GM12872 (cell line): ENCODE results near the gene SLC12A9.

Experiments used
- TF ChIP-seq, protein P1 (sequence below): IDR thresholded peaks from 3 replicates; pipeline ENCODE4 v1.5.1; 2011; ENCODE audit warnings: low read depth, mild to moderate bottlenecking, low read length, moderate library complexity; ENCODE audit not compliant: insufficient read depth

The SLC12A9 gene

GRCh38 chr7:100911484-100911883 is 59.0 kb downstream of the SLC12A9 start:
- TF ChIP-seq, protein P1, sequence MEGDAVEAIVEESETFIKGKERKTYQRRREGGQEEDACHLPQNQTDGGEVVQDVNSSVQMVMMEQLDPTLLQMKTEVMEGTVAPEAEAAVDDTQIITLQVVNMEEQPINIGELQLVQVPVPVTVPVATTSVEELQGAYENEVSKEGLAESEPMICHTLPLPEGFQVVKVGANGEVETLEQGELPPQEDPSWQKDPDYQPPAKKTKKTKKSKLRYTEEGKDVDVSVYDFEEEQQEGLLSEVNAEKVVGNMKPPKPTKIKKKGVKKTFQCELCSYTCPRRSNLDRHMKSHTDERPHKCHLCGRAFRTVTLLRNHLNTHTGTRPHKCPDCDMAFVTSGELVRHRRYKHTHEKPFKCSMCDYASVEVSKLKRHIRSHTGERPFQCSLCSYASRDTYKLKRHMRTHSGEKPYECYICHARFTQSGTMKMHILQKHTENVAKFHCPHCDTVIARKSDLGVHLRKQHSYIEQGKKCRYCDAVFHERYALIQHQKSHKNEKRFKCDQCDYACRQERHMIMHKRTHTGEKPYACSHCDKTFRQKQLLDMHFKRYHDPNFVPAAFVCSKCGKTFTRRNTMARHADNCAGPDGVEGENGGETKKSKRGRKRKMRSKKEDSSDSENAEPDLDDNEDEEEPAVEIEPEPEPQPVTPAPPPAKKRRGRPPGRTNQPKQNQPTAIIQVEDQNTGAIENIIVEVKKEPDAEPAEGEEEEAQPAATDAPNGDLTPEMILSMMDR = no peak

DNA sequence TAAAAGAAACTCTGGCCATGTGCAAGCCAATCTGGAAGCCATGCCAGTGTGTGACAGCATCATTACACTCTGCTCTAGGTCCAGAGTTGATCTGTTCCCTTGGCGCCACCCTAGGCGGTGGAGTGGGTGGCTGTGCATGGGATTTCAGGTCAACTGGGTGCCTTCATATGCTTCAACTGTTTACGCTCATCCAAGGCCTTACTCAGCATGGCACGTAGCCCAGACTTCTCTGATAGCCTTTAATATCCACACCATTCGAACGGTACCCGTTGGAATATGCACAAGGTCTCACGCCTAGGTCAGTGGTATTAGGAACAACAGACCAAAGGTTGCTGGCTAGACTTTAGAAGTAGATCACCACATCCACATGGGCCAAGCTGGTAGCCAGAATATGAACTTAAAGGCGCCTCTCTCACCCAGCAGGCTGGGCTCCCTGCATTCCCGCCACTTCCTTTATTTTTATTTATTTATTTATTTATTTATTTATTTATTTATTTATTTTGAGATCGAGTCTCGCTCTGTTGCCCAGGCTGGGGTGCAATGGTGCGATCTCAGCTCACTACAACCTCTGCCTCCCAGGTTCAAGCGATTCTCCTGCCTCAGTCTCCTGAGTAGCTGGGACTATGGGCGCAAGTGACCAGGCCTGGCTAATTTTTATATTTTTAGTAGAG is 61.8 kb downstream of the SLC12A9 start:
- TF ChIP-seq, protein P1 = no peak

DNA sequence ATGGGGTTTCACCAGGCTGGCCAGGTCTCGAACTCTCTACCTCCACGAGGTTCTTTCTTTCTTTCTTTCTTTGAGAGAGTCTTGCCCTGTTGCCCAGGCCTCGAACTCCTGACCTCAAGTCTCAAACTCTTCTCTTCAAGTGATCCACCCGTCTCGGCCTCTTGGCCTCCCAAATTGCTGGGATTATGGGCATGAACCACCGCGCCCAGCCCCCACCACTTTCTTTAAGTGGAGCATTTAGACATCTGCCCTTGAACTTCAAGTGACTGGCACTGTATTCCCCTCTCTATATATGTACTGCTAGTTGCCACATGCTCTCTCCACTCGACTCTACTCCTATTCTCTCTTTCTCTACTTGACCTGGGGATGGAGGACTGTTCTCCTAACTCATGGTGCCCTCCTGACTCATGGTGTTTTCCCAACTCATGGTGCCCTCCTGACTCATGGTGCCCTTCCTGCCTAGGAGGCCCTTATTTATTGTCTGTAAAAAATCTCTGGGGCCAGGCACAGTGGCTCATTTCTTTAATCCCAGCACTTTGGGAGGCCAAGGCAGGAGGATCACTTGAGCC is 62.5 kb downstream of the SLC12A9 start:
- TF ChIP-seq, protein P1 = no peak
